DOHH2 (cell line): Measurements from ENCODE around the gene CCR5AS.

ENCODE experiments used
- H3F3A ChIP-seq: fragments of 200-600 bp; sonication (generic), shearing (Covaris generic); 2 replicates; pipeline ENCODE4 v1.6.0; 2016; ENCODE audit warnings: antibody characterized with exemption, mild to moderate bottlenecking; ENCODE audit not compliant: control insufficient read depth, insufficient read depth
- H3K27ac ChIP-seq: fragments of 200-600 bp; sonication (generic); 2 replicates; pipeline ENCODE4 v1.5.1; 2014; ENCODE audit warnings: low read depth, mild to moderate bottlenecking, low read length, moderate library complexity
- H3K27me3 ChIP-seq: fragments of 200-600 bp; sonication (generic); 2 replicates; pipeline ENCODE4 v1.6.1; 2014; ENCODE audit warnings: mild to moderate bottlenecking, low read length, mixed read lengths; ENCODE audit not compliant: control insufficient read depth
- H3K36me3 ChIP-seq: fragments of 200-600 bp; sonication (generic); 2 replicates; pipeline ENCODE4 v1.6.1; 2014; ENCODE audit warnings: mild to moderate bottlenecking, low read length, moderate library complexity, mixed read lengths; ENCODE audit not compliant: control insufficient read depth
- H3K4me1 ChIP-seq: fragments of 200-600 bp; sonication (generic); 2 replicates; pipeline ENCODE4 v1.6.1; 2014; ENCODE audit warnings: mild to moderate bottlenecking, low read length, mixed read lengths; ENCODE audit not compliant: control insufficient read depth
- H3K4me2 ChIP-seq: fragments of 200-600 bp; sonication (generic); 2 replicates; pipeline ENCODE4 v1.6.0; 2014; ENCODE audit warnings: mild to moderate bottlenecking, low read length, moderate library complexity
- H3K4me3 ChIP-seq: fragments of 200-600 bp; sonication (generic); 2 replicates; pipeline ENCODE4 v1.5.1; 2014; ENCODE audit warnings: mild to moderate bottlenecking, low read length, mixed read lengths
- H3K79me2 ChIP-seq: fragments of 200-600 bp; sonication (generic); 2 replicates; pipeline ENCODE4 v1.6.1; 2014; ENCODE audit warnings: mild to moderate bottlenecking, low read length, mixed read lengths; ENCODE audit not compliant: control insufficient read depth
- H3K9me2 ChIP-seq: fragments of 200-600 bp; sonication (generic); replicated peaks from 2 replicates; pipeline ENCODE4 v1.6.1; 2014; ENCODE audit warnings: mild to moderate bottlenecking, low read length, mixed read lengths; ENCODE audit not compliant: control insufficient read depth
- H3K9me3 ChIP-seq: fragments of 200-600 bp; sonication (generic); 2 replicates; pipeline ENCODE4 v1.6.1; 2014; ENCODE audit warnings: antibody characterized with exemption, low read length, mixed read lengths; ENCODE audit not compliant: control insufficient read depth, insufficient read depth
- H4K20me1 ChIP-seq: fragments of 200-600 bp; sonication (generic); 2 replicates; pipeline ENCODE4 v1.6.0; 2014; ENCODE audit warnings: low read depth, mild to moderate bottlenecking, antibody characterized with exemption, low read length, moderate library complexity; ENCODE audit not compliant: control insufficient read depth, insufficient read depth
- CTCF ChIP-seq: fragments of 200-600 bp; sonication (generic); IDR thresholded peaks from one replicate; pipeline ENCODE4 v1.5.1; 2014; ENCODE audit warnings: antibody characterized with exemption, mild to moderate bottlenecking, low read depth, low read length; ENCODE audit not compliant: poor library complexity, severe bottlenecking
- EZH2phosphoT487 ChIP-seq: fragments of 200-600 bp; sonication (generic); IDR thresholded peaks from 2 replicates; pipeline ENCODE4 v1.6.1; 2017; ENCODE audit warnings: borderline replicate concordance, mild to moderate bottlenecking, antibody characterized with exemption, low read length, moderate library complexity, mixed read lengths

Gene CCR5AS

GRCh38 chr3:46419816-46420215 is 12.9 kb upstream of the CCR5AS start:
- Histone ChIP-seq H3K9me3 (no peaks in the 10 kb centered on the region), H3F3A (no peaks in the 10 kb centered on the region), H3K4me3 (no peak overlapping the region), H3K4me1 (no peaks in the 10 kb centered on the region), H3K79me2 (no peaks in the 10 kb centered on the region), H3K36me3 (no peaks in the 10 kb centered on the region), H3K27ac (no peak overlapping the region), H3K27me3 (peaks cover 6% of the 10 kb centered on the region; the same call in 1 of the 2 replicates), H3K9me2 (no peaks in the 10 kb centered on the region), H3K4me2 (no peak overlapping the region), H4K20me1 (no peaks in the 10 kb centered on the region)
- TF ChIP-seq EZH2phosphoT487 (no peak), CTCF (no peak)

DNA sequence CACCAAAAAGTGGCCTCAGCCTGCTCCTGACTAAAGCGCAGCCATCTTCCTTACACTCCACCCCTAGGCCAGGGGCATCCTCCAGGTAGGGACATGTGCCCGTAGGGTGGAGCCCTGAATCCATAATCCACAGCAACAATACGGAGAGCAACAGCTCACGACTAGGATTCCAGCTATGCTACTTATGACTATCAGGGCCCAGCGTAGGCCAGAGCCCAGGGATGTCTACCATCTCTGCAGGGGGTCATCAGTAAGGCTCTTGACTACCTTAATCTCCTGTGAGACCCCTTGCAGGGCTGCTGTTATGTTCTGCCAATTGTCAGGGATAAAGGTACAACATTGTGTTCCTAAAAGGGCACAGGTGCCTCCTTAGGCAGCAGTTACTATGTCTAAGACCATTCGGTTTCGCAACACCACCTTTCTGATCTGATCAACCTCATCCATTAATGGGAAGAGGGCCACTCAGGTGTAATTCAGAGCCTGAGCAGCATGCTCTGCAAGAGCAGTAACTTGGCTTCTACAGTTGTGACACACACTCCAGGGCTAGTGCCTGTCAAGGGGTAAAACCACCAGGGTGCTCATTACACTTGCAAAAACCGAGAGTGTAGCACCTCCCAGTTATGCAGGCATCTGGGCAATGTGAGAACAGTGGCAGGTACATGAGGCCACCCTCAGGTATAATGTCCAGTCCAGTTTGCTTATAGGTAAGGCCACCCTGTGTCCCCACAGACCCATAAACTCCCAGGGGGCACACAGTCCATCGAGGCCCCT is 11.2 kb upstream of the CCR5AS start:
- no peaks in the 10 kb centered on the region for H3K9me2 ChIP-seq
- H3K27me3 ChIP-seq = peaks cover 6% of the 10 kb centered on the region; the same call in 1 of the 2 replicates
- TF ChIP-seq EZH2phosphoT487 (no peak), CTCF (no peak)
- no peaks in the 10 kb centered on the region for H3K79me2 ChIP-seq
- H3F3A ChIP-seq = no peaks in the 10 kb centered on the region
- no peaks in the 10 kb centered on the region for H4K20me1 ChIP-seq
- H3K27ac ChIP-seq = no peak overlapping the region
- H3K4me3 ChIP-seq = no peak overlapping the region
- no peak overlapping the region for H3K4me2 ChIP-seq
- H3K9me3 ChIP-seq = no peaks in the 10 kb centered on the region
- H3K4me1 ChIP-seq = no peaks in the 10 kb centered on the region
- no peaks in the 10 kb centered on the region for H3K36me3 ChIP-seq

GRCh38 chr3:46416811-46417510 is 10.1 kb upstream of the CCR5AS start:
- no peaks in the 10 kb centered on the region for H3K9me2 ChIP-seq
- no peaks in the 10 kb centered on the region for H3F3A ChIP-seq
- H4K20me1 ChIP-seq = no peaks in the 10 kb centered on the region
- no peak for TF ChIP-seq EZH2phosphoT487
- no peak for TF ChIP-seq CTCF
- H3K36me3 ChIP-seq = no peaks in the 10 kb centered on the region
- no peaks in the 10 kb centered on the region for H3K79me2 ChIP-seq
- peaks cover 11% of the 10 kb centered on the region; the same call in 1 of the 2 replicates for H3K27me3 ChIP-seq
- H3K4me2 ChIP-seq = no peak overlapping the region
- H3K27ac ChIP-seq = no peak overlapping the region
- H3K4me1 ChIP-seq = no peaks in the 10 kb centered on the region
- no peaks in the 10 kb centered on the region for H3K9me3 ChIP-seq
- no peak overlapping the region for H3K4me3 ChIP-seq
